NB4 (cell line): Measurements from ENCODE around the gene TTC39B.

Experiments used
- POLR2A ChIP-seq: IDR thresholded peaks from 2 replicates; pipeline ENCODE4 v1.6.1; 2011; ENCODE audit warnings: mild to moderate bottlenecking; ENCODE audit not compliant: insufficient read length; ENCODE audit errors: extremely low read depth
- TF ChIP-seq, protein P1 (sequence below): IDR thresholded peaks from one replicate; pipeline ENCODE4 v1.5.1; 2012; ENCODE audit warnings: low read depth, low read length

DNA sequence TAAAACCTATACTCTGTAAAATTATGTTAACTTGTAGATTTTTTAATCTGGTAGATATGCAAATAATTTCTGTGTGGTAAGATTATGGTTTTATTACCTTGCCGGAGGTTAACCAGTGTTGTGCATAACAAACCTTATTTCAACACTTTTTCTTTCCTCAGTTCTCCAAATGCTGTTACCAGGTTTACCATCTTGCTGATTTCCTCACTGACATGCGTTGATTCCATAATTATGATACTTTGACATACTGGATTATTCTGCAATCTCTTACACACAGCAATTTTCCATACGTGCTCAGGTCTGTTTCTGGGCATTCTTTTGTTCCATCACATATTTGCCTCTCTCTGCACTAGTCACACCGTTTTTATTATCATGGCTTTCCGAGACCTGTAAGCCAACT is 77.6 kb downstream of the TTC39B start:
- TF ChIP-seq, protein P1, sequence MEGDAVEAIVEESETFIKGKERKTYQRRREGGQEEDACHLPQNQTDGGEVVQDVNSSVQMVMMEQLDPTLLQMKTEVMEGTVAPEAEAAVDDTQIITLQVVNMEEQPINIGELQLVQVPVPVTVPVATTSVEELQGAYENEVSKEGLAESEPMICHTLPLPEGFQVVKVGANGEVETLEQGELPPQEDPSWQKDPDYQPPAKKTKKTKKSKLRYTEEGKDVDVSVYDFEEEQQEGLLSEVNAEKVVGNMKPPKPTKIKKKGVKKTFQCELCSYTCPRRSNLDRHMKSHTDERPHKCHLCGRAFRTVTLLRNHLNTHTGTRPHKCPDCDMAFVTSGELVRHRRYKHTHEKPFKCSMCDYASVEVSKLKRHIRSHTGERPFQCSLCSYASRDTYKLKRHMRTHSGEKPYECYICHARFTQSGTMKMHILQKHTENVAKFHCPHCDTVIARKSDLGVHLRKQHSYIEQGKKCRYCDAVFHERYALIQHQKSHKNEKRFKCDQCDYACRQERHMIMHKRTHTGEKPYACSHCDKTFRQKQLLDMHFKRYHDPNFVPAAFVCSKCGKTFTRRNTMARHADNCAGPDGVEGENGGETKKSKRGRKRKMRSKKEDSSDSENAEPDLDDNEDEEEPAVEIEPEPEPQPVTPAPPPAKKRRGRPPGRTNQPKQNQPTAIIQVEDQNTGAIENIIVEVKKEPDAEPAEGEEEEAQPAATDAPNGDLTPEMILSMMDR, result no peak
- no peak for TF ChIP-seq POLR2A
